Right kidney (tissue), 9 donors: Measurements from ENCODE around the gene FUT7.

Experiments
- DNase-seq: peaks from one replicate; pipeline ENCODE4 v3.0.0-alpha.2; 2016
- long read RNA-seq, 8 donors: transcript quantifications; one replicate each; lab custom pipeline, GENCODE V29; 2026

Gene FUT7, protein sequence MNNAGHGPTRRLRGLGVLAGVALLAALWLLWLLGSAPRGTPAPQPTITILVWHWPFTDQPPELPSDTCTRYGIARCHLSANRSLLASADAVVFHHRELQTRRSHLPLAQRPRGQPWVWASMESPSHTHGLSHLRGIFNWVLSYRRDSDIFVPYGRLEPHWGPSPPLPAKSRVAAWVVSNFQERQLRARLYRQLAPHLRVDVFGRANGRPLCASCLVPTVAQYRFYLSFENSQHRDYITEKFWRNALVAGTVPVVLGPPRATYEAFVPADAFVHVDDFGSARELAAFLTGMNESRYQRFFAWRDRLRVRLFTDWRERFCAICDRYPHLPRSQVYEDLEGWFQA
- long read RNA-seq, donor 1, result 0 reads
- long read RNA-seq, donor 2, result 0 reads
- long read RNA-seq, donor 3, result 0 reads
- long read RNA-seq, donor 4, result 0 reads
- long read RNA-seq, donor 5, result 0 reads
- long read RNA-seq, donor 6, result 0 reads
- long read RNA-seq, donor 7, result 0 reads
- long read RNA-seq, donor 8, result 0 reads

- DNase-seq, result no peak
Observed at GRCh38 chr9:137031904-137032640, at the start of gene FUT7. FUT7 (minus strand) TSS chr9:137032088; CDS start chr9:137031991, 97 bp downstream.

DNA sequence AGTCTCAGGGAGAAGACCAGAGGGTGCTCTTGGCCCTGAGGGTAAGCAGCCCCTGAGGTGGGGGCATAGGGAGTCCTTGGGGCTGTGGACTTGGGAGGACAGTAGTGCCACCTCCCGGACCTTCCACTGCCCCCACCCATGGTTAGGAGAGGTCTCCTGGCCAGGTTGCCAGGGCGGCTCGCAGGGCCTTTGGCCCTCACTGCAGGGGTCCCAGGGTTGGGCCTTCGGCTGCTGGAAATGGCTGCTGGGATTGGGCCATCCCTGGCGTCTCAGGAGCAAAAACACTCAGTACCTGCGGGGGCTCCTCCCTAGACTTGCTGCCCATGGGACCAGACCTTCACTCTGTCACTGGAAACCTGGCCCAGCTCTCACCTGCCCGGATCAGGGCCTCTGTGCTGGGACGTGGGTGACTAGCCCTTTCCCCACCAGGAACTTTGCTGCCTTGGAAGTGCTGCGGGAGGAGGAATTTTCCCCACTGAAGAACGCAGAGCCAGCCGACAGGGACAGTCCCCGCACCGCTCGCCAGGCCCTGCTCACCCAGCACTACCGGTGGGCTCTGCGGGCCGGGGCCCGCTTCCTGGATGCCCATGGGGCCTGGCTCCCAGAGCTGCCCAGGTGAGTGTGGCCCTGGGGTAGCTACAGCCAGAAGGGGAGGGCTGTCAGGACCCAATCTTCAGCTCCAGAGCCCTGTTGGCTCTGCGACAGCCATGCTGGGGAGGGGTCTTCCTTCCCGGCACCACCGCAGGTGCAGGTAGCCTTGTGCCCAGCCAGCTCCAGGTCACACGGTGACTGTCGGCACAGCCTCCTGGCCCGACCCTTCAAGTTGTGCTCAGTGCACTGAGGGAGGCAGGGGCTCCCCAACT is 48.6 kb upstream of the FUT7 start:
- no peak for DNase-seq

- peak; percentile 32 for DNase-seq
Observed at GRCh38 chr9:137079401-137079787, 47.5 kb upstream of the FUT7 start.

DNA sequence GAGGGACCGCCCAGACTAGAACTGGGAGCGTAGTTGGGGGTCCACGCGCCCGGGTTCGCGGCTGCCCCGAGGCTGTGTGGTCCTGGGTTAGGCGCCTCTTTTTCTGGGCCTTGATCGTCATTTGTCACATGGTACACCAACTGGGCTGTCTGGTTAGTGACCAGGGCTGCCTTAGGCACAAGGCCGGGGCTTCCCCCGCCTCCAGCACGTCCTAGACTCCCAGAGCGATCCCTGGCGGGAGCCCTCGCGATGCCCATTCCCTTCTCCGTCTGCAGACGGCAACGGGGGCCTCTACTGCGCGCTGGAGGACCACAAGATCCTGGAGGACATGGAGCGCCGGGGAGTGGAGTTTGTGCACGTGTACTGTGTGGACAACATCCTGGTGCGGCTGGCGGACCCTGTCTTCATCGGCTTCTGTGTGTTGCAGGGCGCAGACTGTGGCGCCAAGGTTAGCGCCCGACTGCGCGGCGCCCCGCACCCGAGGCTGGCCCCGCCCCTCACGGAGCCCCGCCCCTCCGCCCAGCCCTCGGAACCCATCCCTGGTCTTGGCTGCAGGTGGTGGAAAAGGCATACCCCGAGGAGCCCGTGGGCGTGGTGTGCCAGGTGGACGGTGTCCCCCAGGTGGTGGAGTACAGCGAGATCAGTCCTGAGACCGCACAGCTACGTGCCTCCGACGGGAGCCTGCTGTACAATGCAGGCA is 47.0 kb upstream of the FUT7 start:
- DNase-seq, result peak; percentile 49

DNA sequence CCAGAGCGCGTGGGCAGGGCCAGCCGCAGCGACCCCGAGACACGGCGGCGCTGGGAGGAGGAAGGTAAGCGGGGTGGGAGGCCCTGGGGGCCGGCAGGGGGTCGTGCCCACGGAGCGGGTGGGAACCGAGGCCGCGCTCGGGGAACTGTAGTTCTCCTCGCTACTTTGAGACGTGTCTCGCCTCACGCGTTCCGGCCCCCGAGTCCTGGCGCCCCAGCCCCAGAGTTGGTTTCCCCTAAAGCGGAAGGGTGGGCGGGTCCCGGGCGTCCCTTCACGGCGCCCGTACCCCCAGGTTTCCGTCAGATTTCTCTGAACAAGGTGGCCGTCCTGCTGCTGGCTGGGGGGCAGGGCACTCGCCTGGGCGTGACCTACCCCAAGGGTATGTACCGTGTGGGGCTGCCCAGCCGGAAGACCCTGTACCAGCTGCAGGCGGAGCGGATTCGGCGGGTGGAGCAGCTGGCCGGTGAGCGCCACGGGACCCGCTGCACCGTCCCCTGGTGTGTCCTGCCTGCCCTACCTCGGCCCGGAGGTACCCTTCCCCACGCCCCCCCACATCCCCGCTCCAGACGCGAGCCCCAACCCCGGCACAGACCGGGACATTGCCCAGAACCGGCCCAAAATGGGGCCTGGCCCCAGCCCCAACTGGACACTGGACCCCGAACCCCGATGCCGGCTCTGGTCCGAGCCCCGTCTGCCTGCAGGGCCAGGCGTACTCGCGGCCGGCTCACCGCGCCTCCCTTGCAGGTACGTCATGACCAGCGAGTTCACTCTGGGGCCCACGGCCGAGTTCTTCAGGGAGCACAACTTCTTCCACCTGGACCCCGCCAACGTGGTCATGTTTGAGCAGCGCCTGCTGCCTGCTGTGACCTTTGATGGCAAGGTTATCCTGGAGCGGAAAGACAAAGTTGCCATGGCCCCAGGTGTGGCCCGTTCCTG is 46.1 kb upstream of the FUT7 start:
- DNase-seq, result peak; percentile 49

DNA sequence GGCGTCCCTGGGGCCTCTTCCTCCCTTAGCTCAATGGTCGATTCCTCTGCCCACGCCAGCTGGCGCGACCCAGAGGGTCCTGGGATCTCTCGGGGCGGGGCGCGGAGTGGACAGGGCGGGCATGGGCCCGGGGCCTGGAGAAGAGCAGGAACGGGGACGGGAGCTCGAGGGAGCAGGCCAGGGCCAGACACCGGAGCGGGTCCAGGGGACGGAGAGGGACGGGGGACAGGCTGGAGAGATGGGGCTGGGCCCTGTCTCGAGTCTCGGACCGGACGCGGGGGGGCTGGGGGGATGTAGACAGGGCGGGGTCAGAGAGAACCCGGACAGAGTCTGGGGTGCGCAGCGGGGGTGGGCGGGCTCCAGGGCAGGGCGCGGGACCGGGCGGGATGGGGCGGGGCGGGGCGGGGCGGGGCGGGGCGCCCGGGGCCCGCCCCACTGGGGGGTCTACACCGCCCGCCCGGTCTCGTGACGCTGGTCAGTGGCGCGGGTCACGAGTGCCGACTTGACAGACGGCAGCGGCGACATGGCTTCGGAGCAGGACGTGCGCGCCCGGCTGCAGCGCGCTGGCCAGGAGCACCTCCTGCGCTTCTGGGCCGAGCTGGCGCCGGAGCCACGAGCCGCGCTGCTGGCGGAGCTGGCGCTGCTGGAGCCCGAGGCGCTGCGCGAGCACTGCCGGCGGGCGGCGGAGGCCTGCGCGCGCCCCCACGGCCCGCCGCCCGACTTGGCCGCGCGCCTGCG is 45.3 kb upstream of the FUT7 start, which contains the start of gene UAP1L1:
Gene UAP1L1, plus strand, starts transcription at position 508 of the 738 bp plus-strand sequence. Its CDS starts 16 bp downstream, at position 524.
- no peak for DNase-seq

DNA sequence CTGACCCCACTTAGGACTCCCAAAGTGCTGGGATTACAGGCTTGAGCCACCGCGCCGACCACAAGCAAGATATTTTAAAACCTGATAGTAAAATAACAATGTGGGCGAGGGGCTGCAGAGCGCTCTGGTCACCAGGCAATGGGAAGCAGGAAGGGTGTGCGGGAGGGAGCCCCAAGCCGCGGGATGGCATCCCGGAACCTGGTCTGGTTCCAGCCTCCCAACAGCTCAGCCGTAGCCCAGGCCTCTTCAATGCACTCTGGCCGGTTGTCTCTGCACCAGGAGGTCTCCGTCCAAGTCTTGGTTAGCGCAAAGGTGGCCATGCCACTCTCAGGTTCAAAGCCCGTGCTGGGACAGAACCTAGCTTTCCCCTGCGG is 44.7 kb upstream of the FUT7 start:
- no peak for DNase-seq

DNA sequence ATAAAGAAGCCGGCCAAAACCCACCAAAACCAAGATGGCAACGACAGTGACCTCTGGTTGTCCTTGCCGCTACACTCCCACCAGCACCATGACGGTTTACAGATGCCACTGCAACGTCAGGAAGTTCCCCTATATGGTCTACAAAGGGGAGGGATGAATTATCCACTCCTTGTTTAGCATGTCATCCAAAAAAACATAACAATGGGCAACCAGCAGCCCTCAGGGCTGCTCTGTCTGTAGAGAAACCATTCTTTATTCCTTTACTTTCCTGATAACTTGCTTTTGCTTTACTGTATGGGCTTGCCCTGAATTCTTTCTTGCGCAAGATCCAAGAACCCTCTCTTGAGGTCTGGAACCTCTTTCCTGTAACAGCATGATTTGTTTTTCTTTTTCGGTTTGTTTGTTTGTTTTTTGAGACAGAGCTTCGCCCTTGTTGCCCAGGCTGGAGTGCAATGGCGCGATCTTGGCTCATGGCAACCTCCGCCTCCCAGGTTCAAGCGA is 43.4 kb upstream of the FUT7 start:
- no peak for DNase-seq

- DNase-seq, result no peak
Observed at GRCh38 chr9:137074657-137075274, 42.9 kb upstream of the FUT7 start.

DNA sequence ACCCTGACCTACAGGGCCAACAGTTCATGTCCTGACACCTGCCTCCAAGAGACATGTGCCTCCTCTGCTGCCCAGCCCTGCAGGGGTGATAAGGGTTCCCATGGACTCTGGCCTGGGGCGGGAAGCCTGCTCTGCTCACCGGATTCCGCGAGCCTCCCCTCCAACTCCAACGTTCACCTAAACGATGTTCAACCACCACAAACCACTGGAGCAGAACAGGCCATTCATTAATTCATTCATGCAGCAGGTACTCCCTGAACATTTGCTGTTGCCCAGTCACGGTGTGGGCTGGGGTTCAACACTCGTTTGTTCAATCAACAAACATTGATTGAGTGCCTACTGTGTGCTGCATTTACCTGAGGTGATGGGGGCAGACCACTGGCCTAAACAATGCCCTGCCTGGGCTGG is 42.1 kb upstream of the FUT7 start:
- no peak for DNase-seq

GRCh38 chr9:137071282-137071681 is 39.4 kb upstream of the FUT7 start:
- DNase-seq, result no peak

GRCh38 chr9:137070906-137071275 is 39.0 kb upstream of the FUT7 start:
- no peak for DNase-seq

DNA sequence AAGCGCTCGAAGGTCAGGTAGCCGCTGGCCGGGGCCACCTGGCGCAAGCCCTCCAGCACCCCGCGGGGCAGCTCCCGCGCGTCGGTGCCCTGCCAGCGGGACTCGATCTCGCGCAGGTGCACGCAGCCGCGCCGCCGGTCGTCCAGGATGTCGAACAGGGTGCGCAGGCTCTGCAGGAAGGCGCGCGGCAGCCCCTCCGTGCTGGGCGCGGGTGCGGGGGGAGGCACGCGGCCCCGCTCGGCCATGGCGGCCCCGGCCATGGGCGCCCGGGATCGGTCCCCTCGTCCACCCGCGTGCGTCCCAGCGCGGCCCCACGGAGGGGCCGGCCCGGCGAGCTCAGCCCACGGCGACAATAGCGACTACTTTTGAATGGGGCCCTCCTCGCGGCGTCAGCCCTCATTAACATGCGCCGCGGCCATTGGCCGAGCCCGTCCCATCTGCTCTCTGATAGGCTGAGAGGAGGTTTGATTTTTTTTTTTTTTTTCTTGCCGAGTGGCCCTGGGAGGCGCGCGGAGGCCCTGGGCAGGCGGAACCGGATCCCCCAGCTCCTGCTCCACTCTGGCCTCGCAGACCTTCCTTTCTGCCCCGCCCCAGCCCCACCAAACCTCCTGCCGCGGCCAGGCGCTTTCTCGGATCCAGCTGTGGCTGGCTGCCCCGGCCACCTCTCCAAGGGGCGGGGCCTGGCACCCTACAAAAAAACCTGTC is 38.5 kb upstream of the FUT7 start, which contains the start of gene SAPCD2:
Gene SAPCD2, minus strand, starts transcription at position 357 of the 705 bp plus-strand sequence. Its CDS starts 97 bp downstream, at position 260.
- DNase-seq, result peak; percentile 83

- DNase-seq, result peak; percentile 53
Observed at GRCh38 chr9:137069508-137070091, 37.7 kb upstream of the FUT7 start.

- DNase-seq, result no peak
Observed at GRCh38 chr9:137068539-137069507, 36.9 kb upstream of the FUT7 start.

DNA sequence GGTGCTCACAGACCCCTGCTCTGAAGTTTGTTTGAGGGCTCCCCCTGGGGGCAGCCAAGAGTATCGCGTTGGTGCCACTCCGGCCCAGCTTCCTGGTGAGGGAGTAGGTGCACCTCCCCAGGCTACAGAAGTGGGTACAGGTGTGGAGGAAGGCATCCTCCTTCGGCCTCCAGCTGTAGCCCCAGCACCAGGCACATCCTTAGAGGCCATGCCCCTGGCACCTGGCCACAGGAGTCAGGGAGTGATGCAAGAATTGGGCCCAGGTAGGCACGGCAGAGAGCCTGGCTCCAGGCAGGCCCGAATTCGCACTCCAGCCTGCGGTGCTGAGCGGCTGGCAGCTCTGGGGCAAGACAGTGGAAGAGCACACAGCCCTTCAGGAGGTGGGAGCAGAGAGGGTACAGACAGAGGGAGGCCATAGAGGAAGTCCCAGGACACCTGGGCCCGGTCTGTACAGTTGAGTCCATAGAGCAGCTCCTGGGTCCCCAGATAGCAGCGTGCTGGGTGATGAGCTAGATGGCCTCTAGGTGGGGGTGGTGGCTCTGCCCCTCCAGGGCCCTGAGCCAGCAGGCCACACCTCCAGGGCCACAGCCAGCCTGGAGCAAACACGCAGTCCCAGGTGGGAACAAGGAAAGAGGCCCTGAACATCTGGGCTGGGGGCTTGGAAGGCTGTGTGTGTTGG is 36.1 kb upstream of the FUT7 start:
- no peak for DNase-seq
